ENCODE data around the gene FLT1.

The FLT1 gene

DNA sequence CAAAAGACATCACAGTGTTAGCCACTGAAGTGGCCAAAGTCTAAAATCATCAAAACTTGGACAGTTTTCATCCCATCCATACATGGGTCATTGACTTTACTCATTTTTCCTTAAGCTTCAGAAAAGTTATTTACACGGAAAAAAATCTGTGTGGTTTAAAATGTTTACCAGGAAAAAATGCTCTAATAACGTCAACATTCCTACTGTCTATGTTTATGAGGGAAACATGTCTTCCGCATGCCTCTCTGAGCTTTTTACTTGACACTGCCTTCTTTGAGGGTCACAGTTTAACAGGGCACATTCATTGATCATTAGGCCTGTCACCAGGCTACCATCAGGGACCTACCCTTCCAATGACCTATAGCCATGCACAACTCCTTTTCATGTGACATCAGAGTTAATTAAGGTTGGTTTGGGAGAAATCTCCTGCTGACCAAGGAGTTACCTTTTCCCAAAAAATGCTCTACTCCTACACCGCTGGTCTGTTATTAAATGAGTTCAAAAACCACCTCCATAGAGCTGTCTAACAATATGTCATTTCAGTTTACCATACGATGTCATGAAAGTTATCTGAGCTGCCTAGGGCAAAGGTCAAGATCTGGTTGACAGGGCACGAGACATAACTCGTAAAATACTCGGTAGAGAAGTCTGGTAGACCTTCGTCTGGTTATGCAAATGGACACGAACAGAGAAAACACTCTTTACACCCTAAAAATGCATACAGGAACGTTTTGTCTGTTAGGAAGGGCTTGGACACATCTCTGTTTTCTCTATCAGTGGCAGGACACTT is 17.8 kb downstream of the FLT1 start:
- H3K36me3 ChIP-seq (ENCODE audit: control insufficient read depth, insufficient read depth, low read length) = no peaks in the 10 kb centered on the region
- no peak overlapping the region for H3K27ac ChIP-seq (ENCODE audit: insufficient read depth, low read length, poor library complexity, severe bottlenecking)
- H3K9me3 ChIP-seq (ENCODE audit: control insufficient read depth, low read length) = no peaks in the 10 kb centered on the region
- no peak for DNase-seq
- H3K27me3 ChIP-seq (replicated peaks; ENCODE audit: control insufficient read depth, insufficient read depth, low read length, poor library complexity, severe bottlenecking) = no peaks in the 10 kb centered on the region
- no peak overlapping the region for H3K4me3 ChIP-seq (ENCODE audit: insufficient read depth, low read depth, low read length, poor library complexity, severe bottlenecking)
- H3K4me1 ChIP-seq (ENCODE audit: control insufficient read depth, insufficient read depth, low read length, poor library complexity, severe bottlenecking) = no peaks in the 10 kb centered on the region

DNA sequence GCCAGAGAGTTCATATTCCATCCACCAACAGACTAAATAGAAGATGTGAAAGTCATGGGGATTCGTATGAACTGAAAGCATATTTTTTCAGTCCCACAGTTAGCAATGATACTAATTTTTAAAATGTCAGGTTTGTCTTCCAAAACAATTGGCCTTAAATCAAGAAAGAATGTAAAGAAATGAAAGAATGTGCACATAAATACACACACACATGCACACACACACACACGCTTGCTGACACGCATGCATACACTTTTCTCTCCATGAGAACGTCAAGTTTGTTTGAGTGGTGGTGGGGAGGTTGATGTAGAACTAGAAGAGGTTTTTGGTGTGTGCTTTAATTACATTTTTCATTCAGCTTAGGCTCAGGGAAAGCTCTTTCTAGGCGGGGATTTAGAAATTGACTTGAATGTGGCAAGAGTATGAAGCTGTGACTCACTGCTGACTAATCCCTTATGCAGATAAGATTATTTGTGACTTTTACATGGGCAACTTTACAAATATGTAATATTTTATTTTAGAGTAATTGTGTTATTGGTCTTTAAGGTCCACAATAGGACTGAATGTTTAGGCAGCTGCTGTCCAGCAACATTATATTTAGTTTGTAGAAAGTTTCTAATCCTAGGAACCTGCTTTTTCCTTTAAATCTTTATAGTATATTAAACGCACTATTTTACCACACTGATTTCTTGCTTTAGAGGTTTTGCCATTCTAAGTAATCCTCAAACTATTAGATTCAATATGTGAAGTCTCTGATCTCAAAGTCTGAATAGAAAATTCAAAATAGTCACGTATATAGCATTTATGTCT is 18.8 kb downstream of the FLT1 start:
- Histone ChIP-seq H3K27ac (ENCODE audit: insufficient read depth, low read length, poor library complexity, severe bottlenecking) (no peak overlapping the region), H3K9me3 (ENCODE audit: control insufficient read depth, low read length) (no peaks in the 10 kb centered on the region), H3K4me3 (ENCODE audit: insufficient read depth, low read depth, low read length, poor library complexity, severe bottlenecking) (no peak overlapping the region), H3K27me3 (replicated peaks; ENCODE audit: control insufficient read depth, insufficient read depth, low read length, poor library complexity, severe bottlenecking) (no peaks in the 10 kb centered on the region), H3K36me3 (ENCODE audit: control insufficient read depth, insufficient read depth, low read length) (no peaks in the 10 kb centered on the region), H3K4me1 (ENCODE audit: control insufficient read depth, insufficient read depth, low read length, poor library complexity, severe bottlenecking) (no peaks in the 10 kb centered on the region)
- DNase-seq = no peak

DNA sequence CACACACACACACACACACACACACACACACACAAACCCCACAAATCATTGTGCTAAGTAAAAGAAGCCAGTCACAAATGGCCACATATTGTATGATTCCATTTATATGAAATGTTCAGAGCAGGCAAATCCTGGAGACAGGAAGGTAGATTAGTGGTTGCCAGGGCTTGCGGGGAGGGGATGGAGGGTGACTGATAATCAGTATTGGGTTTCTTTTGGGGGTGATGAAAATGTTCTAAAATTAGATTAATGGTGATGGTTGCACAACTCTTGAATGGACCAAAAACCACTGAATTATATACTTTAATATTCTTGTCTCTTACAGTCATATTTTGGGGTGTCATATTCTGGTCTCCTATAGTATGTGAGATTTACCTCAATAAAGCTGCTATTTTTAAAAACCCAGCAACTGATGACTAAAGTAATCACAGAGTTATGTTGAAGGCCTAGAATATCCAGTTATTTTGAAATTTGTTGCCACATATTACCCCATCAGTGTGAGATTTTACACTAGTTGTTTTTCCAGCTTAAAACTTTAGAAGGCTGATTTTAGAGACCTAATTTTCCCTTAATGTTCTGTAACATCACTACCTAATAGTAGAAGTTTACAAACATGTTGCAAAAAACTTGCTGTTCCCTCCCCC is 20.3 kb downstream of the FLT1 start:
- Histone ChIP-seq H3K36me3 (ENCODE audit: control insufficient read depth, insufficient read depth, low read length) (no peaks in the 10 kb centered on the region), H3K4me1 (ENCODE audit: control insufficient read depth, insufficient read depth, low read length, poor library complexity, severe bottlenecking) (no peaks in the 10 kb centered on the region), H3K27me3 (replicated peaks; ENCODE audit: control insufficient read depth, insufficient read depth, low read length, poor library complexity, severe bottlenecking) (no peaks in the 10 kb centered on the region), H3K27ac (ENCODE audit: insufficient read depth, low read length, poor library complexity, severe bottlenecking) (no peak overlapping the region), H3K4me3 (ENCODE audit: insufficient read depth, low read depth, low read length, poor library complexity, severe bottlenecking) (no peak overlapping the region), H3K9me3 (ENCODE audit: control insufficient read depth, low read length) (no peaks in the 10 kb centered on the region)
- no peak for DNase-seq

DNA sequence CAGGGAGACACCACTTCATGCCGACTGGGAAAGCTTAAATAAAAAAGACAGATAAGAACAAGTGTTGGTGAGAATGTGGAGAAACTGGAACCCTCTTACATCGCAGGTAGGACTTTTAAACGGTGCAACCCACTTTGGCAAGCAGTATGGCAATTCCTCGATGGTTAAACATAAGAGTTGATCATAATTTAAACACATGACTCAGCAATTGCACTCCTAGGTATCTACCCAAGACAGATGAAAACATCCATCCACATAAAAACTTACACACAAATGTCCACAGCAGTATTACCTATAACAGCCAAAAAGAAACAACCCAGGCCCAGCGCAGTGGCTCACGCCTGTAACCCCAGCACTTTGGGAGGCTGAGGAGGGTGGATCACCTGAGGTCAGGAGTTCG is 21.9 kb downstream of the FLT1 start:
- H3K4me1 ChIP-seq (ENCODE audit: control insufficient read depth, insufficient read depth, low read length, poor library complexity, severe bottlenecking) = no peaks in the 10 kb centered on the region

DNA sequence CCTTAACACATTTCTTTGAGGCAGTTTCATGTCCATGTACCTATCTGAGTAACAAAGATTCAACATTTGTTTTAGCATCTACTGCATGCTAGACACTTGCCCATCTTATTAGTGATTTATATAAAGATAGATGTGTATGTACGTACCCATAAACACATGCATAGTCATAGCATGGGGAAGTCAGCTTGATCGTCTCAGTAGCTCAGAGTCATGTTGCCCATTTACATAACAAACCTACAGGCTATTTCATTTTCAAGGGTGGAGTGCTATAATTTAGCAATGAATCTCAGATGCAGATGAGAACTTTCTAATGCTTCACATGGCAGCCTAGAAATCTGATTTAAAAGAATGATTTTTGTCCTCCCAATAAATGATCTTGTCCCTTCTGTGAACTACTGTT is 23.5 kb downstream of the FLT1 start:
- Histone ChIP-seq H3K27me3 (replicated peaks; ENCODE audit: control insufficient read depth, insufficient read depth, low read length, poor library complexity, severe bottlenecking) (no peaks in the 10 kb centered on the region), H3K27ac (ENCODE audit: insufficient read depth, low read length, poor library complexity, severe bottlenecking) (no peak overlapping the region), H3K4me1 (ENCODE audit: control insufficient read depth, insufficient read depth, low read length, poor library complexity, severe bottlenecking) (no peaks in the 10 kb centered on the region), H3K4me3 (ENCODE audit: insufficient read depth, low read depth, low read length, poor library complexity, severe bottlenecking) (no peak overlapping the region), H3K9me3 (ENCODE audit: control insufficient read depth, low read length) (no peaks in the 10 kb centered on the region), H3K36me3 (ENCODE audit: control insufficient read depth, insufficient read depth, low read length) (no peaks in the 10 kb centered on the region)
- no peak for DNase-seq

More for the DNA sequence above, 21.9 kb downstream of the FLT1 start:
- Histone ChIP-seq H3K9me3 (ENCODE audit: control insufficient read depth, low read length) (no peaks in the 10 kb centered on the region), H3K36me3 (ENCODE audit: control insufficient read depth, insufficient read depth, low read length) (no peaks in the 10 kb centered on the region), H3K27ac (ENCODE audit: insufficient read depth, low read length, poor library complexity, severe bottlenecking) (no peak overlapping the region), H3K4me3 (ENCODE audit: insufficient read depth, low read depth, low read length, poor library complexity, severe bottlenecking) (no peak overlapping the region), H3K27me3 (replicated peaks; ENCODE audit: control insufficient read depth, insufficient read depth, low read length, poor library complexity, severe bottlenecking) (no peaks in the 10 kb centered on the region)
- DNase-seq = no peak

DNA sequence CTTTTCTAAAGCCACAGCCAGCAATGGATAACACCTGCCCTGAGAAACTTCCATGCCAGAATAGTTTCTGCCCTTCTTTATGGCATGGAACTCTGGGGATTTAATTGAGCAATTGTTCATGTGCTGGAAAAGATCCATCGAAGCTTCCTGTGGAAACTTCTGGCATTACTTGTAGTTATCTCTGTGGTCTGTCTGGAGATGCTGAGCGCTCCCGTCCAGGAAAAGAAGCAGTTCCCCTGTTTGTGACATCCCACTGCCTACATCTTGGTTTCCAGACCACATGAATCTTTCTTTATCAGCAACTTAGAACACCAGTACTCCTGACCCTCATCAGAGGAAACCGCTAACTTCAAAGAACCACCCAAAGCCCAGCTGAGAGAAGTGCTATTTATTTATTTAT is 24.6 kb downstream of the FLT1 start:
- no peak for DNase-seq
- Histone ChIP-seq H3K9me3 (ENCODE audit: control insufficient read depth, low read length) (no peaks in the 10 kb centered on the region), H3K27me3 (replicated peaks; ENCODE audit: control insufficient read depth, insufficient read depth, low read length, poor library complexity, severe bottlenecking) (no peaks in the 10 kb centered on the region), H3K4me3 (ENCODE audit: insufficient read depth, low read depth, low read length, poor library complexity, severe bottlenecking) (no peak overlapping the region), H3K36me3 (ENCODE audit: control insufficient read depth, insufficient read depth, low read length) (no peaks in the 10 kb centered on the region), H3K27ac (ENCODE audit: insufficient read depth, low read length, poor library complexity, severe bottlenecking) (no peak overlapping the region), H3K4me1 (ENCODE audit: control insufficient read depth, insufficient read depth, low read length, poor library complexity, severe bottlenecking) (no peaks in the 10 kb centered on the region)

DNA sequence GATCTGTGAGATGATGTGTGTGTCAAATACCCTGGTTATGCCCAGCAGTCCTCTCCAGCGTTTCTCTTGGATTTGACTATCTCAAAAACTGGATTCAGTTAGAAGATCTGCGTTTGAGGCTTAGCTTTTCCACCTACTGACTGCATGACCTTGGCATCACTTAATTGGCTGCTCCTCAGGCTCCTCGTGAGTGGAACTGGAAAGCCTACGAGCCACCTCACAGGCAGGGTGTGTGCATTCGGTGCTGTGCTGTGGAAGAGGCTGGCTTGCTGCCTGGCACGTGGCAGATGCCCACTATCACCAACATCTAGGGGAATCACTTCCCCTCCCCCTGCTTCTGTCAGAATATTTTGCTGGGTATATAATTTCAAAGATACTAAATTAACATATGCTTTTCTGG is 25.6 kb downstream of the FLT1 start:
- no peaks in the 10 kb centered on the region for H3K27me3 ChIP-seq (replicated peaks; ENCODE audit: control insufficient read depth, insufficient read depth, low read length, poor library complexity, severe bottlenecking)
- no peaks in the 10 kb centered on the region for H3K36me3 ChIP-seq (ENCODE audit: control insufficient read depth, insufficient read depth, low read length)
- H3K4me3 ChIP-seq (ENCODE audit: insufficient read depth, low read depth, low read length, poor library complexity, severe bottlenecking) = no peak overlapping the region
- no peaks in the 10 kb centered on the region for H3K9me3 ChIP-seq (ENCODE audit: control insufficient read depth, low read length)
- no peaks in the 10 kb centered on the region for H3K4me1 ChIP-seq (ENCODE audit: control insufficient read depth, insufficient read depth, low read length, poor library complexity, severe bottlenecking)
- H3K27ac ChIP-seq (ENCODE audit: insufficient read depth, low read length, poor library complexity, severe bottlenecking) = no peak overlapping the region
- DNase-seq = no peak

DNA sequence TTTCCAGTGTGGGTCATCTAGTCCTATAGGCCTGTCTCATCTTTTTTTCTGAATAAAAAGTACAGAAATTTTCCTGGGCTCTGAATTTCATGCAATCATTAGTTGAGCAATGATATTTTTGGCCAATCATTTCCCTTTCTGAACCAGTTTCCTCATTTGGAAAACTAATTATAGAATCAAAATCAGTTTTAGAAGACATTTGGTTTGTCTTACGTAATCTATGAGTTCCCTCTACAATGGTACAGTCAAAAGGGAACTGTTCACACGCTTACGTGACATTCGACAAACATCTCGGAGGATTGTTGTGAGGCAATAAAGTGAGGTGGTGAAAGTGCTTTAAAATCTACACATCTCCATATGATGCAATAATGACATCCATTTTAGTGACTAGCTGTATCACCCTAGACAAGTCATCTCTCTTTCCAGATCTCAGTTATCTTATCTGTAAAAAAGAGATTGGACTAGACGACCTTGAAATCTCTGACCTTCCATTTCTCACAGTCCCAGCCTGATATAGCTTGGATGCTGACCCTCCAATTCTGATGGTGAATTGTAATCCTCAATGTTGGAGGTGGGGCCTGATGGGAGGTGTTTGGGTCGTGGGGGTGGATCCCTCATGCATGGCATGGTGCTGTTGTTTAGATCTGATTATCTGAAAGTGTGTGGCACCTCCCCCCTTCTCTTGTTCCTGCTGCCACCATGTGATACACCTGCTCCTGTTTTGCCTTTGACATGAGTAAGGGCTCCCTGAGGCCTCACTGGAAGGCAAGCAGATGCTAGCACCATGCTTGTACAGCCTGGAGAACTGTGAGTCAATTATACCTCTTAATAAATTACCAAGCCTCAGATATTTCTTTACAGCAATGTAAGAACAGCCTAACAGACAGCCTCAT is 26.7 kb downstream of the FLT1 start:
- Histone ChIP-seq H3K36me3 (ENCODE audit: control insufficient read depth, insufficient read depth, low read length) (no peaks in the 10 kb centered on the region), H3K27me3 (replicated peaks; ENCODE audit: control insufficient read depth, insufficient read depth, low read length, poor library complexity, severe bottlenecking) (no peaks in the 10 kb centered on the region), H3K4me1 (ENCODE audit: control insufficient read depth, insufficient read depth, low read length, poor library complexity, severe bottlenecking) (no peaks in the 10 kb centered on the region), H3K4me3 (ENCODE audit: insufficient read depth, low read depth, low read length, poor library complexity, severe bottlenecking) (no peak overlapping the region), H3K27ac (ENCODE audit: insufficient read depth, low read length, poor library complexity, severe bottlenecking) (no peak overlapping the region), H3K9me3 (ENCODE audit: control insufficient read depth, low read length) (no peaks in the 10 kb centered on the region)
- no peak for DNase-seq

DNA sequence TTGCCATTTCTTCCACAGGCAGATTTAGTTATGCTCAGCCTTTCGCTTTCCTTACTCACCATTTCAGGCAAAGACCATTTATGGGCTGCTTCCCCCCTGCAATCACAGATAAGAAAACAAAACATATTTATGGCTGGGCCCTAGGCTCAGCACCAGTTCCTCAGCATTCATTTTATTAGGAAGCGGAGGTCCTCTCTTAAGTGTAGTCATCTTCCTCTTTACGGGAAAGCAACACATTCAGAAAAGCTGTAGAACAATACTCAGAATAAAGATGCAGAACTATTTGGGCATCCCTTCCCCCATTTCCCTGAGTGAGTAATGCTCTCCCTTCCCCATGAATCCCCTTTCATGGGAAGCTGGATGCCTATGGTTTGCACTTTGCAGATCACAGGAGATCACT is 27.9 kb downstream of the FLT1 start:
- Histone ChIP-seq H3K27me3 (replicated peaks; ENCODE audit: control insufficient read depth, insufficient read depth, low read length, poor library complexity, severe bottlenecking) (no peaks in the 10 kb centered on the region), H3K36me3 (ENCODE audit: control insufficient read depth, insufficient read depth, low read length) (no peaks in the 10 kb centered on the region), H3K9me3 (ENCODE audit: control insufficient read depth, low read length) (no peaks in the 10 kb centered on the region), H3K27ac (ENCODE audit: insufficient read depth, low read length, poor library complexity, severe bottlenecking) (no peak overlapping the region), H3K4me1 (ENCODE audit: control insufficient read depth, insufficient read depth, low read length, poor library complexity, severe bottlenecking) (no peaks in the 10 kb centered on the region), H3K4me3 (ENCODE audit: insufficient read depth, low read depth, low read length, poor library complexity, severe bottlenecking) (no peak overlapping the region)
- DNase-seq = no peak

All from effector memory CD4-positive, alpha-beta T cell (primary cell).